GM12878 (cell line): Measurements from ENCODE around the gene CMAS. TPM values are rescaled to one million over a fixed set of nuclear protein-coding genes. Genes with fewer than 3 reads are reported as not detected.

ENCODE experiments used
- ATAC-seq: fragments of 200-7000 bp; cut with Tn5 transposase; 3 replicates; pipeline ENCODE4 v1.9.1; 2020; ENCODE audit warnings: mild to moderate bottlenecking, moderate library complexity
- BruUV-seq: library from RNA; stranded (reverse); fragments of 400-500 nt; replicated peaks from 2 replicates; lab custom pipeline; 2021; lab: Mats Ljungman, UMichigan
- CTCF ChIA-PET: fragments of 300-600 bp; sonication (Branson Sonifier 250); formaldehyde crosslinking; extraction: SDS; loops from one replicate; lab custom pipeline; 2021; ENCODE audit warnings: inconsistent platforms; lab: Yijun Ruan, JAX
- POLR2A ChIA-PET: fragments of 350-600 bp; formaldehyde crosslinking; extraction: SDS; loops from one replicate; lab custom pipeline; 2021; ENCODE audit warnings: inconsistent platforms; lab: Charles Lee
- RAD21 ChIA-PET: fragments of 300-600 bp; sonication (Branson Sonifier 250); formaldehyde crosslinking; loops from one replicate; lab custom pipeline; 2023; ENCODE audit warnings: antibody characterized with exemption; ENCODE audit not compliant: unreplicated experiment; lab: Charles Lee
- SMC1A ChIA-PET: fragments of 300-600 bp; sonication (Branson Sonifier 250); formaldehyde crosslinking; loops from one replicate; lab custom pipeline; 2023; ENCODE audit not compliant: unreplicated experiment, uncharacterized antibody; lab: Charles Lee
- DNase-seq: peaks from one replicate; pipeline ENCODE4 v3.0.0-alpha.2; 2011; ENCODE audit warnings: low read depth, low spot score
- FAIRE-seq: peaks from 3 replicates; lab custom pipeline; 2011; peaks lifted over from hg19 to GRCh38; lab: Jason Lieb, UNC
- H2AFZ ChIP-seq: 2 replicates; pipeline ENCODE4 v1.6.0; 2011; ENCODE audit warnings: low read depth, low read length, control low read depth; ENCODE audit not compliant: control insufficient read depth
- H3K27ac ChIP-seq: 2 replicates; pipeline ENCODE4 v1.5.1; 2011; ENCODE audit warnings: control low read depth; ENCODE audit not compliant: control insufficient read depth, insufficient read depth
- H3K27me3 ChIP-seq, 2 experiments: replicated peaks in 1 of 2; 2 replicates each; pipeline versions ENCODE4 v1.6.0 to v1.6.1; 2011; ENCODE audit warnings: low read length in 1 of 2; ENCODE audit not compliant: control insufficient read depth in 2 of 2, insufficient read depth in 2 of 2
- H3K36me3 ChIP-seq, 2 experiments: 2 replicates each; pipeline ENCODE4 v1.5.1; 2011; ENCODE audit warnings: low read length in 1 of 2; ENCODE audit not compliant: control insufficient read depth in 2 of 2, insufficient read depth in 2 of 2
- H3K4me1 ChIP-seq: 2 replicates; pipeline ENCODE4 v1.6.1; 2011; ENCODE audit warnings: mild to moderate bottlenecking, low read length, moderate library complexity, mixed read lengths; ENCODE audit not compliant: control insufficient read depth, insufficient read depth
- H3K4me2 ChIP-seq: 2 replicates; pipeline ENCODE4 v1.6.0; 2011; ENCODE audit warnings: control low read depth; ENCODE audit not compliant: control insufficient read depth, insufficient read depth
- H3K4me3 ChIP-seq: fragments of 200-600 bp; sonication (generic); 2 replicates; pipeline ENCODE4 v1.5.1; 2016
- H3K79me2 ChIP-seq: 2 replicates; pipeline ENCODE4 v1.6.0; 2011; ENCODE audit warnings: low read length; ENCODE audit not compliant: control insufficient read depth, insufficient read depth
- H3K9ac ChIP-seq: 2 replicates; pipeline ENCODE4 v1.8.0; 2011; ENCODE audit warnings: low read length, control low read depth, mixed read lengths; ENCODE audit not compliant: control insufficient read depth, insufficient read depth
- H3K9me3 ChIP-seq: replicated peaks from 3 replicates; pipeline ENCODE4 v1.5.1; 2011; ENCODE audit warnings: mild to moderate bottlenecking, low read length; ENCODE audit not compliant: control insufficient read depth, insufficient read depth
- H4K20me1 ChIP-seq: 2 replicates; pipeline ENCODE4 v1.6.0; 2011; ENCODE audit not compliant: control insufficient read depth, insufficient read depth
- BACH1 ChIP-seq: fragments of 450-650 bp; IDR thresholded peaks from 2 replicates; pipeline ENCODE4 v1.6.1; 2017; ENCODE audit warnings: mild to moderate bottlenecking, borderline replicate concordance
- CTCF ChIP-seq, 3 experiments: IDR thresholded peaks in 2 of 3; conservative IDR thresholded peaks in 1 of 3; 2 replicates each; pipeline ENCODE4 v1.5.1; 2011; ENCODE audit warnings: low read depth in 3 of 3, low read length in 3 of 3, mild to moderate bottlenecking in 3 of 3, control low read depth in 2 of 3, moderate library complexity in 2 of 3, inconsistent platforms in 1 of 3, mixed read lengths in 1 of 3; ENCODE audit not compliant: control insufficient read depth in 2 of 3, insufficient read depth in 1 of 3; ENCODE audit errors: extremely low read depth in 1 of 3
- CUX1 ChIP-seq: IDR thresholded peaks from 2 replicates; pipeline ENCODE4 v1.6.1; 2012; ENCODE audit warnings: improper control_type of control experiment, low read depth, low read length; ENCODE audit not compliant: insufficient replicate concordance
- EZH2 ChIP-seq: IDR thresholded peaks from 2 replicates; pipeline ENCODE4 v1.6.1; 2012; ENCODE audit warnings: low read depth, mild to moderate bottlenecking, control low read depth, inconsistent platforms, low read length, borderline replicate concordance; ENCODE audit not compliant: control insufficient read depth
- HSF1 ChIP-seq: fragments of 150-350 bp; IDR thresholded peaks from 2 replicates; pipeline ENCODE4 v1.6.1; 2014; ENCODE audit warnings: mild to moderate bottlenecking, low read depth, low read length
- MEF2B ChIP-seq: fragments of 450-650 bp; IDR thresholded peaks from 2 replicates; pipeline ENCODE4 v1.6.1; 2018; ENCODE audit warnings: mild to moderate bottlenecking, moderate library complexity; ENCODE audit not compliant: partially characterized antibody, poor library complexity, severe bottlenecking
- NR2C2 ChIP-seq: IDR thresholded peaks from 2 replicates; pipeline ENCODE4 v1.6.1; 2011; ENCODE audit warnings: borderline replicate concordance, low read depth; ENCODE audit not compliant: control insufficient read depth, insufficient read length
- RAD21 ChIP-seq: IDR thresholded peaks from 2 replicates; pipeline ENCODE4 v1.6.1; 2011; ENCODE audit warnings: mild to moderate bottlenecking, low read depth, low read length, moderate library complexity; ENCODE audit not compliant: insufficient read depth
- RCOR1 ChIP-seq: conservative IDR thresholded peaks from 2 replicates; pipeline ENCODE4 v1.6.1; 2012; ENCODE audit warnings: low read depth, low read length, improper control_type of control experiment
- SMC3 ChIP-seq: IDR thresholded peaks from 2 replicates; pipeline ENCODE4 v1.6.1; 2011; ENCODE audit warnings: low read length, improper control_type of control experiment, borderline replicate concordance
- in situ Hi-C: fragments of 300-500 bp; cut with MboI; formaldehyde crosslinking; loops from 9 replicates; pipeline ENCODE4 v1.14.3; 2018; ENCODE audit warnings: mixed read lengths
- intact Hi-C: fragments of 100-400 bp; cut with micrococcal nuclease; formaldehyde crosslinking; loops from one replicate; pipeline ENCODE4 v1.14.2; 2022; ENCODE audit not compliant: unreplicated experiment
- polyA plus RNA-seq, 11 experiments: library from polyadenylated mRNA; depleted of rRNA in 4 of 11; unstranded in 6 of 11; stranded (reverse) in 5 of 11; fragments of >200 nt; fragmentation: Nextera tagmentation in 4 of 11; fragmentation: Illumina TruSeq in 1 of 11; extraction: Ambion mirVana in 4 of 11; extraction: Trizol in 1 of 11; gene quantifications; 1 replicate in 1 of 11; 2 replicates in 10 of 11; pipeline versions ENCODE4 v1.2.1 to v1.2.3, GENCODE V29; 2011 to 2016; ENCODE audit warnings: inconsistent platforms in 2 of 11, missing spikeins in 2 of 11, low read depth in 1 of 11
- total RNA-seq, 4 experiments: library from RNA; depleted of rRNA in 3 of 4; stranded (reverse); fragments of >200 nt in 3 of 4; fragmentation: Illumina TruSeq in 1 of 4; extraction: Trizol in 1 of 4; gene quantifications; 2 replicates each; pipeline versions ENCODE4 v1.2.1 to v1.2.3, GENCODE V29; 2013 to 2021

The CMAS gene
- total and polyA plus RNA-seq, 10 of the 15 experiments (the other 5 are each of a cell fraction or from before 2014, with no cell fraction given) = 12.9 to 73.2 (median 30.8) TPM

- TF ChIP-seq CUX1 = no peak
- TF ChIP-seq MEF2B = no peak
- TF ChIP-seq NR2C2 = no peak
- TF ChIP-seq EZH2 = no peak
- no peak for TF ChIP-seq HSF1
Measured at GRCh38 chr12:22082190-22082701, 36.2 kb downstream of the CMAS start (continued).

- Histone ChIP-seq H2AFZ (no peak overlapping the region), H3K4me3 (no peak overlapping the region), H3K9ac (no peak overlapping the region), H3K4me2 (no peak overlapping the region), H3K4me1 (no peaks in the 10 kb centered on the region), H4K20me1 (no peaks in the 10 kb centered on the region), H3K9me3 (no peaks in the 10 kb centered on the region), H3K27ac (no peak overlapping the region), H3K36me3 (no peaks in the 10 kb centered on the region), H3K79me2 (no peaks in the 10 kb centered on the region), H3K27me3 (no peaks in the 10 kb centered on the region)
- BruUV-seq = no TSS peak
- DNase-seq (no peak), FAIRE-seq (no peak), ATAC-seq (peak; percentile 55)
- RAD21 ChIA-PET = interaction anchor here (0.6 kb wide), 2 partner anchors 59 to 585 kb away, joined by 4 read pairs; no protein-coding TSS in a partner anchor
- SMC1A ChIA-PET = interaction anchor here (0.8 to 1.8 kb wide), 5 partner anchors 15 to 601 kb away, joined by 3 to 4 read pairs (median 3); no protein-coding TSS in a partner anchor
- POLR2A ChIA-PET = no interaction called here
- CTCF ChIA-PET = interaction anchor here (0.8 to 2.4 kb wide), 10 partner anchors 9 to 378 kb away, joined by 3 to 9 read pairs (median 4); no protein-coding TSS in a partner anchor
- intact Hi-C loops = loop anchor here (1.0 to 5.0 kb wide), 2 partner anchors 360 to 374 kb away; no protein-coding TSS in a partner anchor
- in situ Hi-C loops = no loop called here
- TF ChIP-seq BACH1 (no peak), SMC3 (peak; percentile 46; the same call in 1 of the 2 replicates), RCOR1 (no peak), CTCF (IDR thresholded peaks at IDR 0.05 in 2 of 3, conservative IDR thresholded peaks at IDR 0.05 in 1 of 3; ENCODE audit: control insufficient read depth in 2 of 3, extremely low read depth in 1 of 3, insufficient read depth in 1 of 3, low read depth in 3 of 3, low read length in 3 of 3) (peak; percentile 16 to 50 (median 27); a peak in 3 of 6 replicates), RAD21 (peak; percentile 66)
Measured at GRCh38 chr12:22083167-22083566, 37.1 kb downstream of the CMAS start.
